Ovary (tissue), 9 donors: ENCODE measurements around the gene STOML2. TPM values are rescaled to one million over a fixed set of nuclear protein-coding genes. Genes with fewer than 3 reads are reported as not detected.
A peak's percentile ranks its signal among the peaks of the same experiment; 100 is the strongest.

Source experiments
- DNase-seq, 5 donors: peaks; one replicate each; pipeline ENCODE4 v3.0.0-alpha.2; 2019 to 2020
- H3K27ac ChIP-seq, 2 donors: fragments of 200-600 bp; one replicate each; pipeline versions ENCODE4 v1.5.1 to v1.8.0; 2019 to 2022
- H3K27me3 ChIP-seq: fragments of 200-600 bp; one replicate; pipeline ENCODE4 v1.8.0; 2022
- H3K36me3 ChIP-seq: fragments of 200-600 bp; sonication (generic); one replicate; pipeline ENCODE4 v1.5.1; 2019
- H3K4me1 ChIP-seq: one replicate; pipeline ENCODE4 v1.8.1; 2013; ENCODE audit warnings: mild to moderate bottlenecking, moderate library complexity; ENCODE audit not compliant: insufficient read depth
- H3K4me3 ChIP-seq: fragments of 200-600 bp; sonication (generic); one replicate; pipeline ENCODE4 v1.5.1; 2017
- H3K9me3 ChIP-seq, 2 donors: fragments of 200-600 bp in 1 of 2; sonication (generic) in 1 of 2; one replicate each; pipeline versions ENCODE4 v1.5.1 to v1.8.1; 2013 to 2019; ENCODE audit warnings: mild to moderate bottlenecking in 1 of 2, moderate library complexity in 1 of 2
- CTCF ChIP-seq, 3 donors: fragments of 450-650 bp in 2 of 3; fragments of 200-600 bp in 1 of 3; IDR thresholded peaks; one replicate each; pipeline versions ENCODE4 v1.5.1 to v1.8.0; 2016 to 2022; ENCODE audit warnings: antibody characterized with exemption in 3 of 3, mild to moderate bottlenecking in 1 of 3
- EP300 ChIP-seq: sonication (generic); formaldehyde crosslinking; IDR thresholded peaks from one replicate; pipeline ENCODE4 v1.6.1; 2017; ENCODE audit warnings: antibody characterized with exemption
- POLR2A ChIP-seq: fragments of 450-650 bp; IDR thresholded peaks from one replicate; pipeline ENCODE4 v1.6.1; 2017; ENCODE audit warnings: antibody characterized with exemption, mild to moderate bottlenecking, moderate library complexity
- WGBS, 3 donors: extraction: QIAGEN DNeasy Blood & Tissue Kit in 1 of 3; methylation state at CpG; one replicate each; pipeline versions ENCODE4 v1.1.5 to v1.1.7; 2013 to 2017; 5-methylcytosine and 5-hydroxymethylcytosine counted together
- intact Hi-C, 4 donors: fragments of 100-400 bp; cut with DNase I; formaldehyde crosslinking; loops; one replicate each; pipeline versions ENCODE4 v1.11.0 to v1.15.1; 2022 to 2023
- polyA plus RNA-seq, 2 donors: library from polyadenylated mRNA; stranded (reverse); fragments of 200-250 nt in 1 of 2; fragments of 350-450 nt in 1 of 2; fragmentation: Illumina TruSeq in 1 of 2; extraction: RNeasy Lipid Tissue Mini Kit (QIAGEN cat#74804) in 1 of 2; gene quantifications; one replicate each; pipeline ENCODE4 v1.2.3, GENCODE V29; 2013 to 2014
- total RNA-seq, 7 donors: library from RNA; depleted of rRNA in 2 of 7; stranded (reverse); fragments of >200 nt in 2 of 7; fragmentation: NEBNext Ultra II Directional in 3 of 7; extraction: Animal tissue kit (Norgen Biotek cat#: 25700) in 3 of 7; gene quantifications; one replicate each; pipeline versions ENCODE4 v1.1.0 to v1.2.4, GENCODE V29; 2016 to 2023
- donor health status: DM: no; HTN: no; CAD: no; lungs with moderate emphysema.
- donor health status: DM: no; HTN: no; CAD: no.
- donor health status: Bipolar disorder and iron deficiency.
- donor health status: DM: yes; HTN: yes; CAD: no.
- donor health status: DM: no; HTN: no; CAD: no.
- donor health status: DM: yes; HTN: yes; CAD: no.

The STOML2 gene
- total and polyA plus RNA-seq, 9 donors = 70.1 to 97.7 (median 82.0) TPM

GRCh38 chr9:35073279-35073612 is 29.7 kb downstream of the STOML2 start:
- no peak for DNase-seq
- 94 to 98% (median 96%) methylated on average over 2 of the region's 2 CpGs for WGBS, 3 donors
- Histone ChIP-seq H3K27me3 (no peaks in the 10 kb centered on the region), H3K36me3 (no peaks in the 10 kb centered on the region), H3K4me3 (no peak overlapping the region), H3K27ac (peak overlapping the region in 1 of 2 donors; percentile 52), H3K4me1 (peaks cover 14% of the 10 kb centered on the region), H3K9me3 (no peaks in the 10 kb centered on the region)
- TF ChIP-seq EP300 = no peak
- no peak for TF ChIP-seq CTCF (IDR thresholded peaks at IDR 0.05)
- no peak for TF ChIP-seq POLR2A
- intact Hi-C loops = loop anchor here in 2 of 4 donors (5.0 to 10.0 kb wide), 3 partner anchors 39 to 78 kb away; no protein-coding TSS in a partner anchor

- no peak for TF ChIP-seq CTCF (IDR thresholded peaks at IDR 0.05)
- no peak for TF ChIP-seq EP300
- TF ChIP-seq POLR2A = peak; percentile 92
- Histone ChIP-seq H3K4me1 (peaks cover 13% of the 10 kb centered on the region), H3K4me3 (peak within 1 kb of the TSS; percentile 99), H3K27ac (peak within 1 kb of the TSS; percentile 84 to 99), H3K9me3 (no peaks in the 10 kb centered on the region), H3K27me3 (no peaks in the 10 kb centered on the region), H3K36me3 (no peaks in the 10 kb centered on the region)
- intact Hi-C loops = loop anchor here in 2 of 4 donors (5.0 to 10.0 kb wide), 3 partner anchors 40 to 78 kb away; no protein-coding TSS in a partner anchor
- peak; percentile 96 to 98 (median 97) for DNase-seq
- WGBS, 3 donors = 4% methylated on average over 50 to 54 of the region's 54 CpGs
Measured at GRCh38 chr9:35072461-35073278, 30.3 kb downstream of the STOML2 start, which contains the start of gene VCP. VCP (minus strand) TSS chr9:35072625; CDS start chr9:35072353, 272 bp downstream.

GRCh38 chr9:35071814-35072460 is 31.0 kb downstream of the STOML2 start:
- Histone ChIP-seq H3K27me3 (no peaks in the 10 kb centered on the region), H3K36me3 (no peaks in the 10 kb centered on the region), H3K4me3 (peak overlapping the region; percentile 99), H3K4me1 (peaks cover 13% of the 10 kb centered on the region), H3K27ac (peak overlapping the region; percentile 84 to 99), H3K9me3 (no peaks in the 10 kb centered on the region)
- TF ChIP-seq EP300 = no peak
- peak; percentile 11 to 64 (median 47) for TF ChIP-seq CTCF (IDR thresholded peaks at IDR 0.05)
- TF ChIP-seq POLR2A = no peak
- peak; percentile 76 to 87 (median 81) for DNase-seq
- intact Hi-C loops = loop anchor here in 2 of 4 donors (5.0 to 10.0 kb wide), 3 partner anchors 40 to 77 kb away; no protein-coding TSS in a partner anchor
- WGBS, 3 donors = 0 to 1% (median 1%) methylated on average over 41 to 79 of the region's 79 CpGs
